GM18520 (cell line): ENCODE results near the gene TPO.
"Not testable (repeated sequence)": the region's sequence is repeated elsewhere in the genome, so short reads cannot be mapped to it uniquely, and the experiment has no call there.

ENCODE experiments used
- ATAC-seq: cut with Tn5 transposase; IDR thresholded peaks from one replicate; pipeline ENCODE4 v1.9.1; 2021; ENCODE audit not compliant: unreplicated experiment

TPO gene

GRCh38 chr2:1482253-1482675 lies 69.0 kb downstream of the TPO start:
- no peak for ATAC-seq

GRCh38 chr2:1482981-1483380 lies 69.7 kb downstream of the TPO start:
- no peak for ATAC-seq

GRCh38 chr2:1483551-1483950 lies 70.3 kb downstream of the TPO start:
- ATAC-seq = no peak

- no peak for ATAC-seq
These were observed 71.0 kb downstream of the TPO start for GRCh38 chr2:1484131-1484884.

GRCh38 chr2:1486670-1487069 lies 73.4 kb downstream of the TPO start:
- no peak for ATAC-seq

GRCh38 chr2:1487758-1488157 lies 74.5 kb downstream of the TPO start:
- ATAC-seq = no peak

GRCh38 chr2:1488181-1488671 lies 75.0 kb downstream of the TPO start:
- ATAC-seq = no peak

- ATAC-seq = no peak
These were observed 75.6 kb downstream of the TPO start for GRCh38 chr2:1488851-1489250.

- ATAC-seq = no peak
These were observed 76.2 kb downstream of the TPO start for GRCh38 chr2:1489486-1489885.

GRCh38 chr2:1490381-1490780 lies 77.1 kb downstream of the TPO start:
- not testable (repeated sequence) for ATAC-seq

- ATAC-seq = no peak
These were observed 78.5 kb downstream of the TPO start for GRCh38 chr2:1491751-1492150.

- not testable (repeated sequence) for ATAC-seq
These were observed 79.0 kb downstream of the TPO start for GRCh38 chr2:1492231-1492630.

- ATAC-seq = no peak
These were observed 79.6 kb downstream of the TPO start for GRCh38 chr2:1492711-1493430.

- no peak for ATAC-seq
These were observed 80.3 kb downstream of the TPO start for GRCh38 chr2:1493431-1494126.

- no peak for ATAC-seq
These were observed 81.0 kb downstream of the TPO start for GRCh38 chr2:1494257-1494656.

GRCh38 chr2:1494906-1495305 lies 81.6 kb downstream of the TPO start:
- no peak for ATAC-seq

GRCh38 chr2:1495676-1496358 lies 82.6 kb downstream of the TPO start:
- ATAC-seq = no peak

- ATAC-seq = no peak
These were observed 83.1 kb downstream of the TPO start for GRCh38 chr2:1496359-1496821.

- ATAC-seq = no peak
These were observed 83.9 kb downstream of the TPO start for GRCh38 chr2:1497122-1497611.

GRCh38 chr2:1498176-1498575 lies 84.9 kb downstream of the TPO start:
- ATAC-seq = no peak
